Measurements from ENCODE around the gene CYP27B1. TPM values are rescaled to one million over a fixed set of nuclear protein-coding genes. Genes with fewer than 3 reads are reported as not detected.

Gene CYP27B1
- total RNA-seq, 1 donor from 2014 or later = not detected

DNA sequence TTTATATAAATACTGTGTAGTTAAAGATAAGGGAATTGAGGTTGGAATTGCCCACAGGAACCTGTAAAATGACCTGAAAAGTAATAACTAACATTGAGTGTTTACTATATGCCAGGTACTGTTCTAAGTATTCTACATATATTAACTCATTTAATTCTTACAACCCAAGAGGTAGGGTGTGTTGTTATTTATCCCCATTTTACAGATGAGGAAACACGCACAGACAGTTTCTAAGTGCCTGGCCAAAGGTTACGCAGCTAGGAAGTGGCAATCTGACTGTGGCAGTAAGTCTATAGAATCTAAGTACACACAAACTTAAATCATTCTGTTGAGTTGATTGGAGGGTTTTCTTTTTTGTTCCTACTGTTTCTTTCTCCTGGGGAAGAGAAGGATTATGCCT, 23.1 kb downstream of the CYP27B1 start:
- H3K9me3 ChIP-seq = no peaks in the 10 kb centered on the region
- H3K36me3 ChIP-seq = peaks cover 14 to 21% of the 10 kb centered on the region in 2 donors
- no peak for DNase-seq (ENCODE audit: low spot score in 2 of 2)
- H3K27ac ChIP-seq = peak overlapping the region in 1 of 2 donors; percentile 98
- no peak for TF ChIP-seq CTCF (IDR thresholded peaks at IDR 0.05)
- peak overlapping the region in 1 of 2 donors; percentile 77 for H3K4me3 ChIP-seq
- peaks cover under 1 to 12% of the 10 kb centered on the region in 2 donors for H3K4me1 ChIP-seq
- intact Hi-C loops (cut with DNase I) = loop anchor here (1.0 to 2.0 kb wide), 3 partner anchors 9 to 50 kb away; partner anchors contain the start of gene CDK4
- H3K27me3 ChIP-seq = peaks cover 5% of the 10 kb centered on the region

GRCh38 chr12:57741844-57742738, 24.8 kb downstream of the CYP27B1 start:
- no peak for TF ChIP-seq CTCF (IDR thresholded peaks at IDR 0.05)
- no peak overlapping the region for H3K27ac ChIP-seq
- H3K4me3 ChIP-seq = peak overlapping the region in 1 of 2 donors; percentile 37

GRCh38 chr12:57741413-57741789, 25.5 kb downstream of the CYP27B1 start:
- peaks cover 26% of the 10 kb centered on the region for H3K27me3 ChIP-seq
- H3K36me3 ChIP-seq = no peaks in the 10 kb centered on the region
- intact Hi-C loops (cut with DNase I) = no loop called here
- H3K9me3 ChIP-seq = no peaks in the 10 kb centered on the region
- H3K27ac ChIP-seq = no peak overlapping the region
- DNase-seq (ENCODE audit: low spot score in 2 of 2) = no peak
- H3K4me1 ChIP-seq = peaks cover 18 to 31% of the 10 kb centered on the region in 2 donors
- H3K4me3 ChIP-seq = peak overlapping the region in 1 of 2 donors; percentile 37
- TF ChIP-seq CTCF (IDR thresholded peaks at IDR 0.05) = no peak

More at GRCh38 chr12:57741844-57742738, 24.8 kb downstream of the CYP27B1 start:
- Histone ChIP-seq H3K4me1 (peaks cover 17 to 29% of the 10 kb centered on the region in 2 donors), H3K27me3 (peaks cover 22% of the 10 kb centered on the region), H3K36me3 (peaks cover under 1 to 4% of the 10 kb centered on the region in 2 donors), H3K9me3 (no peaks in the 10 kb centered on the region)
- intact Hi-C loops (cut with DNase I) = no loop called here
- no peak for DNase-seq (ENCODE audit: low spot score in 2 of 2)

- no peak for TF ChIP-seq CTCF (IDR thresholded peaks at IDR 0.05)
- Histone ChIP-seq H3K27ac (no peak overlapping the region), H3K4me3 (peak overlapping the region in 1 of 2 donors; percentile 37), H3K27me3 (peaks cover 26% of the 10 kb centered on the region), H3K36me3 (no peaks in the 10 kb centered on the region), H3K4me1 (peaks cover 24 to 31% of the 10 kb centered on the region in 2 donors), H3K9me3 (no peaks in the 10 kb centered on the region)
- peak in 1 of 2 donors; percentile 40 for DNase-seq (ENCODE audit: low spot score in 2 of 2)
- intact Hi-C loops (cut with DNase I) = no loop called here
These were observed 26.0 kb downstream of the CYP27B1 start for GRCh38 chr12:57740656-57741412.

- peaks cover 24 to 26% of the 10 kb centered on the region in 2 donors for H3K4me1 ChIP-seq
These were observed 26.9 kb downstream of the CYP27B1 start for GRCh38 chr12:57739914-57740538.

More at GRCh38 chr12:57739914-57740538, 26.9 kb downstream of the CYP27B1 start:
- no peaks in the 10 kb centered on the region for H3K36me3 ChIP-seq
- H3K9me3 ChIP-seq = no peaks in the 10 kb centered on the region
- H3K27me3 ChIP-seq = peaks cover 33% of the 10 kb centered on the region
- no peak overlapping the region for H3K27ac ChIP-seq
- TF ChIP-seq CTCF (IDR thresholded peaks at IDR 0.05) = no peak
- intact Hi-C loops (cut with DNase I) = no loop called here
- H3K4me3 ChIP-seq = no peak overlapping the region
- no peak for DNase-seq (ENCODE audit: low spot score in 2 of 2)
